ENCODE data around the gene CSGALNACT2. TPM values are rescaled to one million over a fixed set of nuclear protein-coding genes. Genes with fewer than 3 reads are reported as not detected.

The CSGALNACT2 gene
- total and polyA plus RNA-seq, 3 donors from 2014 or later, result 13.9 to 17.9 (median 16.7) TPM

GRCh38 chr10:43193496-43194080 lies 55.3 kb downstream of the CSGALNACT2 start:
- Histone ChIP-seq H3K27me3 (no peaks in the 10 kb centered on the region), H3K4me3 (no peak overlapping the region), H3K4me1 (no peaks in the 10 kb centered on the region), H3K9me3 (no peaks in the 10 kb centered on the region), H3K36me3 (ENCODE audit: low read depth, missing control alignments) (no peaks in the 10 kb centered on the region), H3K27ac (no peak overlapping the region)
- 85 to 87% methylated on average over 6 to 8 of the region's 8 CpGs for WGBS, 2 donors
- no peak for TF ChIP-seq POLR2A (IDR thresholded peaks at IDR 0.05)
- no peak for TF ChIP-seq CTCF (IDR thresholded peaks at IDR 0.05)
- DNase-seq, result no peak
- intact Hi-C loops (cut with DNase I; ENCODE audit: low total_unique reads), result no loop called here

DNA sequence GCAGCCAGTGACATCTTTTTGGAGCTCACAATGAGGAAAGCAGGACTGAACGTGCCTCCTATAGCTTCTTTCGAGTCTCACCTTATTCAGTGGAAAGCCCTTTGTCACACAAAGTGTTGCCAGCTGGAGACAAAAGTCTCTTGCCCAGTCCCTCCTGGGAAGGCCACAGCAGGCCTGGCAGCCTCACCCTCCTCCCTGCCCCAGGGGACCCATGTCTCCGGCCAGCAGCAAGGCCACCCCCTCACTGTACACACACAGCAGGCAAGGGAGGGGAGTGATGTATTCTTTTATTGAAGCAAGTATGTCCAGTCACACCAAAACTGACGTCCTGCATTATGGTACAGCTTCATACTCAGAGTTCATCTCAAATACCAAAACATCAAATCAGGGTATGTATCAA lies 56.0 kb downstream of the CSGALNACT2 start:
- WGBS, 2 donors, result 54 to 73% methylated on average over 4 of the region's 4 CpGs
- intact Hi-C loops (cut with DNase I; ENCODE audit: low total_unique reads), result no loop called here
- TF ChIP-seq CTCF (IDR thresholded peaks at IDR 0.05), result no peak
- no peak for TF ChIP-seq POLR2A (IDR thresholded peaks at IDR 0.05)
- H3K4me3 ChIP-seq, result no peak overlapping the region
- H3K9me3 ChIP-seq, result no peaks in the 10 kb centered on the region
- no peaks in the 10 kb centered on the region for H3K27me3 ChIP-seq
- no peak overlapping the region for H3K27ac ChIP-seq
- no peak for DNase-seq
- no peaks in the 10 kb centered on the region for H3K4me1 ChIP-seq
- no peaks in the 10 kb centered on the region for H3K36me3 ChIP-seq (ENCODE audit: low read depth, missing control alignments)

DNA sequence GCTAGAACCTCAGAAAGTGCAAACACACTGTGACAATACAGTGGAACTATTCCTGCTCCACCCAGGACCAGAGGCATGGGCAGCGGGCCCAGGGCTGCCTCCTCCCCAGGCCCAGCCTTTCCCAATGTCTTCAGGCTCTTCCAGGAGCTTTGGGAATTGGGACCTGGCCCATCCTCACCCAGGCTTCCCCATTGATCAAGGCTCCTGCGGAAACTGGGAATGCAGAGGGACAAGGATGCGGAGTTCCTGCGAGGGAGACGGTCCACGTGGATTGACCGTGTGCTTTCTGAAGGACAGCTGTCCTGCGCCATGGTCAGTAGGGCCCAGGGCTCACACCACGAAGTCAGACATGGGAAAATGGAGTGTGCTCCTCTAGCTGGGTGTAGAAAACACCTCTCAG lies 56.6 kb downstream of the CSGALNACT2 start:
- no peaks in the 10 kb centered on the region for H3K9me3 ChIP-seq
- no peaks in the 10 kb centered on the region for H3K36me3 ChIP-seq (ENCODE audit: low read depth, missing control alignments)
- H3K27me3 ChIP-seq, result no peaks in the 10 kb centered on the region
- 95% methylated on average over 9 of the region's 9 CpGs for WGBS, 2 donors
- no peak overlapping the region for H3K27ac ChIP-seq
- DNase-seq, result no peak
- intact Hi-C loops (cut with DNase I; ENCODE audit: low total_unique reads), result no loop called here
- H3K4me3 ChIP-seq, result no peak overlapping the region
- H3K4me1 ChIP-seq, result no peaks in the 10 kb centered on the region
- TF ChIP-seq POLR2A (IDR thresholded peaks at IDR 0.05) (no peak), CTCF (IDR thresholded peaks at IDR 0.05) (no peak)

DNA sequence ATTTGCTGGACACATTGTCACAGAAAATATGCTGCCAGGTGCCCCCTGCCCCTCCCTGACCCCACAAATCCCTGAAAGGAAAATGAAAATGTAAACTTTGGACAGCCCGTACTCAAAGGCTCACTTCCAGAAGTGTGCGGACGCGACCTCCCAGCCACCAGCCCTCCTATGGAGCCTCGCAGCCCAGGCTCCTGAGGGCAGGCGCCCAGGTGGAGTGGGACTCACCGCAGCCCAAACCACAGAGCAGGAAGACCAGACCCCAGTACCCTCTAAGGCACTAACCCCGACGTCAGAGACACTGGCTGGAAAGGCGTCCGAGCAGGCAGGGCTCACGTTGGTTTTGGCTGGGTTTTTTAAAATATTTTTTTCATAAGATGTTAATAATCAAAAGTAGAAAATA lies 57.3 kb downstream of the CSGALNACT2 start:
- TF ChIP-seq POLR2A (IDR thresholded peaks at IDR 0.05) (no peak), CTCF (IDR thresholded peaks at IDR 0.05) (no peak)
- no peak overlapping the region for H3K4me3 ChIP-seq
- no peaks in the 10 kb centered on the region for H3K4me1 ChIP-seq
- no peaks in the 10 kb centered on the region for H3K9me3 ChIP-seq
- no peak for DNase-seq
- H3K36me3 ChIP-seq (ENCODE audit: low read depth, missing control alignments), result no peaks in the 10 kb centered on the region
- H3K27ac ChIP-seq, result no peak overlapping the region
- no peaks in the 10 kb centered on the region for H3K27me3 ChIP-seq
- WGBS, 2 donors, result 89 to 90% methylated on average over 12 of the region's 12 CpGs
- intact Hi-C loops (cut with DNase I; ENCODE audit: low total_unique reads), result no loop called here

All from testis (tissue), 3 donors.